Measurements from ENCODE around the gene PPP1R13L. TPM values are rescaled to one million over a fixed set of nuclear protein-coding genes. Genes with fewer than 3 reads are reported as not detected.

Gene PPP1R13L
- total RNA-seq, 1 donor from 2014 or later: 29.0 TPM

DNA sequence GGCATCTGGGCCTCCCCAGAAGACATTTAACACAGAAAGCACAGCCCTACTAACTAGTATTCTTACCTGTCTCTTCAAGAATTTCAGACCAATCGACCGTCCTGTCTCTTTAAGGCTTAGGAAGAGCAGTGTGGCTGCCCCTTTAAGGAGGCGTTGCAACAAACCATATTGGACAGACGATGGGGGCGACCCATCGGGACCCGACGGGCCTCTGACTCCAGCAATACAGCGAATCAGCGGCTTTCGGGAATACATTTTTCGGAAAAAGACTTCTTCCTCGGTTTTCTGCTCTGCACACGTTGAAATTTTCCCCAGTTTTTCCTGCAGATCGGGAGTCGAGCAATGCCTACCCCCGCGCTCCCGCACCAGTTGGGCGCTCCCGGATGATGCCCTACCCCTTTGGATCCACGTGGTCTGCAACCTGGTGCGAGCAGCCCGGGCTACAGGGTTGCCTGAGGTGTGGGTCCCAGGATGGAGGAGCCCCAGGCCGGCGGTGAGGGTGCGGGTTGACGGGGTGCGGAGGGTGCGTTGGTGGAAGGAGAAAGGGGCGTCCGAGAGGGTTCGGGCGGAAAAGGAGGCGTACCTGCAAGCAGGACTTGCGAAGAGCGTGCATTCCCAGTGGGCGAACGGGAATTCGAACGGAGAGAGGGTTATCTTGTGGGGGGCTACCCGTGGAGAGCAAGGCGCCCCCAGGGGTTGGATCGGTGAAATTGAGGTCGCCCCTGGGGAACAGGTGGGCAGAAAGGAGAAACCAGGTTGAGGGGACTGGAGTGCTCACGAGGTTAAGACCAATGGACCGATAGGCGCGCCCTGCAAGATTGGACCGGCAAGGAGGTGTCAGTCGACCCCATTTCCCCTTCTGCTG is 1.6 kb upstream of the PPP1R13L start, which contains the start of gene POLR1G:
Gene POLR1G (plus strand): TSS at position 419 of the 865 bp plus-strand sequence. CDS start 53 bp downstream, at position 472.
- DNase-seq: peak; percentile 79

DNA sequence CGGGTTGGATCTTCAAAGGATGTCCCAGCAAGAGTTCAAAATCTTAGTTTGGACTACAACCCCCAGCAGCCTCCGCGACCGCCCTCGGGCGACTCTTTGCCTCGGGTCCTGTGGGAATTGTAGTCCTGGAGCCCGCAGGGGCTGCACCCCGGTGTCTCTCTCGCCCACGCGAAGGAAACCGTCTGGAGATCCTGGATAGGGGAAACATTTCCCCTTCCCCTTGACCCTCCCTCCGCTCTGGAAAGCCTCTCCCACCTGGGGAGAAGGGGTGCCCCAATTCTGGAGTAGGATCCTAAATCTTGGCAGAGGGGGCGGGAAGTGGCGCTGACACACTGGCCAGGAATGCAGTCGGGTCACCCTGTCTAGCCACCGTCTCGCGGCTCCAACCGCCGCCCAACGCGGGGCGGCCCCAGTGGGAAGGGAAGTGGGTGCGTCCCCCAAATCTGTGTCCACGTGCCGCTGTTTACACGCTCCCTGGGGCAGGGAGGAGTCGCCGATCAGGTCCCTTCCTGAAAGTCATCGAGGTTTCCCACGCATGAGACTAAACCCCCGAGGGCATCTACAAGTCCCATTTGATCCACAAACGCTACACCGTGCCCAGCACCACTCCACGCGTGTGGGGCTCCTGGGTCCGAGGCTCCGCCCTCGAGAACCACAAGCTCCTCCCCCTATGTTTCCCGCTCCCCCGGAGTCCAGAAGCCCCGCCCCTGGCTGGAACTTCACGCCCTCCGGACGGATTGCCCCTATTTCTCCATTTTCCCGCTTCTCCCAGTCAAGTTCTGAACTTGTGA is 761 bp upstream of the PPP1R13L start:
- DNase-seq: peak; percentile 80

DNA sequence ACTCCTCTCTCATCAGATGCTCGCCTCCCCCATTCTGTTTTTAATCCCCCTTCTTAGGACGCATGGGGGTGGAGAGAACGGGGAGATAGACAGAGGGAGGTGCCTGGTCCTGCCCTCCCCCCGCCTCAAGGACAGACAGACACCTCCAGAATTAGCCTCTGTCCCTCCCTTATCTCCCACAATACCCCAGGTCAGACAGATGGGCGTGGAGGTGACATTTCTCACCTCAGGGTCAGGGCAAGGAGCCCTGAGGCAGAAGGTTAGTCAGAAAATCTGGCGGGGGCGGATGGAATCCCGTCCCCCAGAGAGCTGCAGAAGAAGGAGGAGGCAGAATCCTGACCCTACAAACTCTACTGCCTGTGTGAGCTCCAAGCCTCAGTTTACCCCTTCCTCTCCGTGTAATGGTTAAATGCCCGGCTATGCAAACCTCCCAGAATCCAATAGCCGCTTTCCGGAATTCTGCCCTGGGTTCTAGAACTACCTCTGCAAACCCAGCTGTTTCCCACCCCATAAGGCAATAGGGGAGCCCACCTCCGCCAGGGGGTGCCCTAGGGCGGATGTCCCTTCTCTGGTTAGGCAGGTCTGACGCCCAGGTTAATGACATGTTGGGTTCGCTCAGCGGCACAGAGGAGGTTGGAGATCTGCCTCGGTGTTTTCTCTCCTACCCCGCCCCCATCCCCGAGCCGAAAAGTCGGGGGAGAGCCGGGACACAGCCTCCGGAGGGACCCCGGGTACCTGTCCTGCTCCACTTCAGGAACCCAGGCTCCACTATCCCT is 900 bp downstream of the PPP1R13L start:
- DNase-seq: no peak

DNA sequence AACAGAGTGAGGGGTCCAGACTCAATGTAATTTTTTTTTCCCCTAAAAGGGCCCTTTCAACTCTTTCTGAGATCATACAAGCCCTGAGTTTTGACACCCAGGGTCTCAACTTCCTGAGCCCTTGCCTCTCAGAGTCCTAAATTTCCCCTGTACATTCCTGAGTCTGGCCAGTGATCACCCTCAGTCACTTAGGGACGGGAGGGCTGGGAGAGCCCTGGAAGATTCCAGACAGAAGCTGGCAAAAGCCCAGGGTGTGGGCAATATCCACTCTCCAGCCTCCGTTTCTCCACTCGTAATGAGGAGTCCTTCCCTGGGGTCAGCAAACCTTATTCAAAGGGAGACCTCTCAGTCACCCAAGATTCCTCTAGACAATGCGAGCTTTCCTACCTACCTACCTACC is 1.6 kb downstream of the PPP1R13L start:
- no peak for DNase-seq

DNA sequence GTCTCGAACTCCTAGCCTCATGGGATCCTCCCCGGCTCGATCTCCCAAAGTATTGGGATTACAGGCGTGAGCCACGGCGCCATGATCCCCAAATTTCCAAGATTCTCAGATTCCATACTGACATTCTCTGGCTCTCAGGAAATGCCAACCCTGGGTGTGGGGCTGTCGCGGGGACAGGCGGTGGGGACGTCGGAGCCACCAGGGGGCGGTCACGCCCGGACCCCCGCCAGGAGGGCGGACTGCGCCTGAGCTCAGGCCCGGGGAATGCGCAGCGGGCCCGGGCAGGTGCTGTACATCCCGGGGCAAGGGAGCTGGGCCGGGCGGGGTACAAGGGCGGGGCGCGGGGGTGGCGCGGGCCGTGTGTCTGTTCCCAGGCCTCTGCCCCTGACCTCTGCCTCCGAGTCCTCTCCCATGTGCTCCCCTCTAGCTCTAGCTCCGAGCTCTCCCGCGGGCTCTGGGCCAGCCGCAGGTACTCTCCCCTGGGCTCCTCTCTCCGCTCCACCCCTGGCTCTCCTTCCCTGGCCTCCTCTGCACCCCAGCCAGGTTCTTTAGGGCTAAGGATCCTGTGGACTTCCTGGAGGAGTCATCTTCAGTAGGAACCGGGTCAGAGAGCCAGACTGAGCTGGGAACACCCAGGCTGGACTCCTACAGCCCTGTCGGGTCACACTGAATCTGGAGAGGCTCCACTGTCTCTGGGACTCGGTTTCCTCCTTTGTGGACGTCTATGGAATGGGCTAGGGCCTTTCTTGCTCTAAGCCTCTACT is 2.4 kb downstream of the PPP1R13L start:
- no peak for DNase-seq

DNA sequence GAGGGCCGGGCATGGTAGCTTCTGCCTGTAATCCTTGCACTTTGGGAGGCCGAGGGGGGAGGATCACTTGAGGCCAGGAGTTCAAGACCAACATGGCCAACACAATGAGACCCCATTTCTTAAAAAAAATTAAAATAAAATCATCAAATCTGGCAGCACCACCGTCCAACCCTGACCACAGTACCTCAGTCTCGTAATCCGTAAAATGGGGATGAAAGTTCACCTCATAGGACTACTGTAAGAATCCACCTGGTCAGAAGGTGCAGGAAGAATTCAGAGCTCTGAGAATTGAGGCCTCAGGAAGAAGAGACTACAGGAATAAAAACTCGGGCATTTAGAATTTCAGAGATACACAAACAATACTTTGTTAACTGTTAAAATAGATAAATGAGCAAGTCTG is 3.1 kb downstream of the PPP1R13L start:
- no peak for DNase-seq

DNA sequence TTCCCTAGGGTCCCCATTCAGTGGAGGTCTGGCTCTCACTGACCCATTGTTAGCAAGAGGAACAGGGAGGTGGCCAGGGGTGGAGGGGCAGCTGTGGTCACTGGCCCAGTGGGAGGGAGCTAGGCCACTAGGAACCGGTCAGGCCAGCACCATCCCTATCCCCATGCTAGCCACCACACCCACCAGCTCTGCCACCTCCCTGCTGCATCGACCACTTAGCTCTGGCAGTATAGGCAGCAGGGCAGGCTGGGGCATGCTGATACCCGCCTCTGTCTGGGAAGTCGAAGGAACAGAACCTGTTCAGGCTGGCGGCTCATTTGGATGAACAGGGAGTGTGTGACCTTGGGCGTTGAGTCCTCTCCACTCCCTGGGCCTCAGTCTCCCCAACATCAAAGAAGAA is 4.7 kb downstream of the PPP1R13L start:
- peak; percentile 26 for DNase-seq

DNA sequence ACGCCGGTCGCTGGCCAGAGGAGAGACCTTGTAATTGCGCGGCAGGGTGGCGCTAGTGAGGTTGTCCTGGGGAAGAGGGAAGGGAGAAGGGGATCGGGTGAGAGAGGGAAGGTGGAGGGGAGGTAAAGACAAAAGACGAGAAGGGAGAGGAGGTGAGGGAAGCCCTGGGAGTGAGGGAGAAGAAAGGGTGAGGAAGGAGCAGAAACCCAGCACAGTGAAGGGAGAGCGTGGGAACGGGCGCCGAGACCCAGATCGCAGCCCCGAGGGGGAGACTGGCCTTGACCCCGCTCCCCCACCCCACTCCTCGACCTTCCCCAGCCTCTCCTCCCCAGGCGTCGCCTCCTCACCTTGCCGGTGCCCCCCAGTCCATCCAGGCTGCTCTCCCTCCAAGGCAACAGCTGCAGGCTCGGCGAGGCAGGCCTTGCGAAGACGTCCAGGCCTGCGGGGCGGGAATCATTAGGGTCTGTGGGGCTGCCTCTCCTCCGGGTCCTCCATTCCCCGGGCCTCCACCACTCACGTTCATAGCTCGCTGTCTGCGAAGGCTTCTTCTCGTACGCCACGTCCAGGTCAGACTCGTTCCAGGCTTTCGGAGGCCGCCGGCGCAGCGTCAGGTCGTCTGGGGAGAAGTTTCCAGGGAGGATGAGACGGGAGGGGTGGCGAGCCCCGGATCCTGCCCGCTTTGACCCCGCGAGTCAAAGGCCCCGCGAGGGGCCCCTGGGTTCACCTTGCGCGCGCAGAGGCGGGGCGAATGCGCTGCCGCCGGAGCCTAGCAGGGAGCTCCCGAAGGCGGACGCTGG is 8.8 kb downstream of the PPP1R13L start:
- no peak for DNase-seq

DNA sequence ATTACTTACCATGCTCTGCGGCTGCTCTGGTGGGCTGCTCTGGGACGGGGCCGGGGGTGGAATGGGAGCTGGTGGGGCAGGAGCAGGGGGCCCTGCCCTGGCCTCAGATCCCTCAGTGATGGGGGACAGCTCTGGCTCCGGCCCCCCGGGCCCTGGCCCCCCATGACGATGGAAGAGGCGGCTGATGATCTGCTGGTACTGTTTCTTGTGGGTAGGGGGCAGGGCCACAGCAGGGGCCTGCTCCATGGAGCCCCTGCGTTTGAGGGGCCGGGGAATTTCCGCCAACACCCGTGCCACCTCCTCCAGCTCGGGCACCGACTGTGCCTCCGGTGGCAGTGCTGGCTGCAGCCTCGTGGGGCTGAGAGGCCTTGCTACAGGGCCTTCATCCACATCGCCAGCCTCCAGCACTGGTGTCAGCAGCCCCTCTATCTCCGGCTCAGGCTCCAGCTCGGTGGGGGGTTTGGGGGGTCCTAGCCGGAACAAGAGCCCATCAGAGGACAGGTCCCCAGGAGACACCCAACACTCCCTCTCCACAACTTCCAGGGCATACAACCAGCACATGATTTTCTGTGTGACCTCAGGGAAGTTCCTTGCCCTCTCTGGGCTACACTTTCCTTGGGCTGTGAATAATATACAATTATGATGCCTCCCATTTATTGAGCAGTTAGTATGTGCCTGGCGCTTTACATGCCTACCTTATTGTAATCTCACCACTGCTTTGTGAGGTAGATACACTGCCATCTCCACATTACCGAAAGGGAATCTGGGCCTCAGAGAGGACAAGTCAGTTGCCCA is 12.8 kb downstream of the PPP1R13L start:
- no peak for DNase-seq

DNA sequence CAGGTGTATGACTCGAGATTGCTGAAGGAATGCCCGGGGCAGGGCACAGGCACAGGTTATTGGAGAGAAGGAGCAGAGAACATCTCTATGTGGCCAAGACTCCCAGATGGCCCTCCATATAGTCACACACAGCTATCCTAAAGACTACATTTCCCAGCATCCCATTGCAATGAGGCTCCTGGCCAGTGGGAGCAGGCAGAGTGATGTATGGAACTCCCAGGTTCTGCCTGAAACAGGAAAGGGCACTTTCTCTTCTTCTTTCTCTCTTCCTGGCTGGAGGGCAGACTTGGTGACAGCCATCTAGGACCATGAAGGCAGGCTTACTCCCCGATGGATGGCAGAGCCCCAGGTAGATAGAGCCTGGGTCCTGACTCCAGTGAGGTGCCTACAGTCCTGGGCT is 13.5 kb downstream of the PPP1R13L start:
- DNase-seq: no peak

DNA sequence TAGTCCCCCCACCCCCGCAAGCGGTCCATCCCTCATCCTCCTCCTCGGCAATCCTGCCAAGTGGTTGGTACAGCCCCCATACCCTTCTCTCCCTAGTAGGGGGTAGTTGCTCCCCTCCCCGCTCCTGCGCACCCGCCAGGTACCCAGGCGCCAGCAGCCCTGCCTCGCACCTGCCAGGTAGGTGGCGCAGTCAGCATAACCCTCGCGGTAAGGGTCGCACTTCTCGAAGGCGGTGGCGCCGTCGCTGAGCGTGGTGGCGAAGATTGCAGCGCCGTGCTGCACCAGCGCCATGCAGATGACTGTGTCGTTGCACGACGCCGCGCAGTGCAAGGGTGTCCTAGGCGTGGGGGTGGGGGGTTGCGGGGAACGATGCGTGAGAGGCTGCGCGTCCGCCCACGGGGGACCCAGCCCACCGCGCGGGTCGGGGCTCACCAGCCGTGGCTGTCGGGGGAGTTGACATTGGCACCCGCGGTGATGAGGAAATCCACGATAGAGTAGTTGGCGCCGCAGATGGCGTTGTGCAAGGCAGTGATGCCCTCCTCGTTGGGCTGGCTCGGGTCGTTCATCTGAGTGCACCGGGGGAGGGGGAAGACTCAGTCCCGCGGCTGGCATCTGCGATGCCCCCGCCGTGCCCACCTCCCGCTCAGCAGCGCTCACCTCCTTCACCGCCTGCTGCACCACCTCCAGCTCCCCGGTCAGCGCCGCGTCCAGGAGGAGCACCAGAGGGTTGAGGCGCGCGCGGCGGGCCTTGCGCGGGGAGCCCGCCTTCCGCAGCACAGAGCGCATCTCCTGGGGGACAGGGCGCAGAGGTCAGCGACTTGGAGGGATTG is 19.3 kb downstream of the PPP1R13L start:
- no peak for DNase-seq

DNA sequence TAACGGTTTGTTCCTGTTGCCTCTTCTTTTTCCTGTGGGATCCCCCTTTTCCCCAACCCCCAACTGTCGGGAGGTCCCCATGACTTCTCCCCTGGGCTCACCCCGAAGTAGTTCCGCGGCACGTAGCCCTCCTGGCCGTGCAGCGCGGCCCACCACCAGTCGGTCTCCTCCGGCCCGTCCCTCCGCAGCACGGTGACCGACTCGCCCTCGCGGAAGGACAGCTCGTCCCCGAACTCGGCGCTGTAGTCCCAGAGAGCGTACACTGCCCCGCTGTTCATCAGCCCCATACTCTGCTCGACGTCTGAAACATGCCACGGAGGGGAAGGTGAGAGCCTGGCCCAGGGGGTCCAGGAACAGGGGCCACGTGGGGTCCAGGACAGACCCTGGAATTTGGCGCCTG is 22.4 kb downstream of the PPP1R13L start:
- DNase-seq: no peak

DNA sequence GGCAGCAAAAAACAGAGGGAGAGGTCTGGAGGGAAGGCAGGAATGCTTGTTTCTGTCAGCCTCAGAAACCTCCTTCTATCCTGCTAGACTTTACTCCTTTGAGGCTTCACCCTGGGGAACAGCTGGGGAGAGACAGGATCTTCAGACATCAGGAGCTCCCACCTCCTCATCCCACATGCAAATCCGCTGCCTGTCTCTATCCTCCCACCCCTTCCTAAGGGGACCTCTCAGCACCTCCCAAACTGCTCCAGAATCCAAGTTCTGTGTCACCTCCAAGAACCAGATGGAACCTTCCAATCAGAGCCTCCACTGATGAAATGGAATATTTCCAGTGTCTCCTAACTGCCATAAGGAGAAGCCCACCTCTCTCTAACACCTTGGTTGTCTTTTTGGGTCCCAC is 24.8 kb downstream of the PPP1R13L start:
- no peak for DNase-seq

DNA sequence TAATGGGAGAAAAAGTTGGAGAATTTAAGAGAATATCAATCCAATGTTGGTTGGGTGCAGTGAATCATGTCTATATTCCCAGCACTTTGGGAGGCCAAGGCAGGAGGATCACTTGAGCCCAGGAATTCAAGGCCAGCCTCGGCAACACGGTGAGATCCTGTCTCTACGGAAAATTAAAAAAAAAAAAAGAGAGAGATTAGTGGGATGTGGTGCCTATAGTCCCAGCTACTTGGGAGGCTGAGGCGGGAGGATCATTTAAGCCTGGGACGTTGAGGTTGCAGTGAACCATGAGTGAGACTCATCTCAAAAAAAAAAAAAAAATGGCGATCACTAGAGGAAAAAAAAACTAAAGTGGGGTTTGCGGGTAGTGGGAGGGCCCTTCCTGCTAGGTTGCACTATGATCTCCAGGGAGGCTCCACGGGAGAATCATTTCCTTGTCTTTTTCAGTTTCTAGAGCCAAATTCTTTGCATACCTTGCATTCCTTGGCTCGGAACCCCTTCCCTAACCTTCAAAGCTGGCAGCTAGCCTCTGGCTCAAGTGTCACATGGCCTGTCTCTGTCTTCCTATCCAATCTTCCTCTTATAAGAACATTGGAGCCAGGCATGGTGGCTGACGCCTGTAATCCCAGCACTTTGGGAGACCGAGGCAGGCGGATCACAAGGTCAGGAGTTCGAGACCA is 28.7 kb downstream of the PPP1R13L start:
- DNase-seq: no peak

DNA sequence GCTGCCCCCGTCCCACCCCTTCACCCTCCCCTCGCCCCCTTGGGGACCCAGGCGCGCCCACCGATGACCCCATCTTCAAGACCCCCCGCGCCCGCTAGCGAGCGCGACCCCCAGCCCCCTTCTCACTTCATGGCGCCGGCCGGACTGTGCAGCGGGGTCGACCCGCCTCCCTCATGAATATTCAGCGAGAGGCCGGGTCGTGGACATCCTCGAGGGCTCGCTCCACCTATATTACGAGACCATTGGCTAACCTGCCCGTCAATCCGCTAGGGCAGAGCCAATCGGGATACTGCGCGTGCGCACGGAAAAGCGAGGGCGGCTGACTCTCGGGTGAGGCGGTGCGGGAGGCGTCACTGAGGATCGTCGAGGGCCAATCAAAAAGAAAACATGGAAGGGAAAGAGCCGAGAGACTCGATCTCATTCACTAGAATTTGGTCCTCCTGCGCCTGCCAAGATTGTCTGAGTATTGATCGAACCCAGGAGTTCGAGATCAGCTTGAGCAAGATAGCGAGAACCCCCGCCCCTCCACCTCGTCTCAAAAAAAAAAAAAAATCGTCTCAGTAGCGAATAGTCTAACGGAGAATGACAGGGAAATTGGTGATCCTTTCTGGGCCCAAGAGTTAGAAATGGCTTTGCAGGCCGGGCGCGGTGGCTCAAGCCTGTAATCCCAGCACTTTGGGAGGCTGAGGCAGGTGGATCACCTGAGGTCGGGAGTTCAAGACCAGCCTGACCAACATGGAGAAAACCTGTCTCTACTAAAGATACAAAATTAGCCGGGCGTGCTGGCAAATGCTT is 34.3 kb downstream of the PPP1R13L start, which contains the start of gene ERCC2:
Gene ERCC2 (minus strand): TSS at position 164 of the 795 bp plus-strand sequence. CDS start 33 bp downstream, at position 131.
- DNase-seq: peak; percentile 94

DNA sequence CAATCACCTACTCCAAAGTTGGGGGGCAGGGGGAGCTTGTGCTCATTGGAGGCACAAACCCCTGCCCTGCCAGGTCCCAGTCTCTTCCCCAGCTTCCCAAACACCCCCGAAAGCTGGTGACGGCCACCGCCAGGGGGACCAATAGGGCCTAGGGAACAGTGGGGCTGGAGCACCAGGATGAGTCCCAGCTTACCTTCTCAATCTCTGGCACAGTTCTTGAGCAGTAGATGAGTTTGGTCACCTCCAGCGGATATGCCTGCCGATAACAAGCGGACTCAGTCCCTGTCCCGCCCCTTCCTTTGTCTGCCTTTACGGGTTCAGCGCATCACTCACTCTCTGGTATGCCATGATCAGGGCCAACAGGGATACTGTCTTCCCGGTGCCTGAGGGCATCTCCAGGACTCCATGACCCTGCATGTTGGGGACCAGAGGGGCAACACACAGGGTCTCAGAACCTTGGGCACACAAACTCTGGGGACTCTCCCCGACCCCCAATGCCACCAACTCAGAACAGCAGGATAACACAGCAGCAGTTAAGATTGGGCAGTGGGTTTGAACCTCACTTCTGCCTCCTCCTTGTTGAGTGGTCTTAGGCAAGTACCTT is 36.0 kb downstream of the PPP1R13L start:
- no peak for DNase-seq

DNA sequence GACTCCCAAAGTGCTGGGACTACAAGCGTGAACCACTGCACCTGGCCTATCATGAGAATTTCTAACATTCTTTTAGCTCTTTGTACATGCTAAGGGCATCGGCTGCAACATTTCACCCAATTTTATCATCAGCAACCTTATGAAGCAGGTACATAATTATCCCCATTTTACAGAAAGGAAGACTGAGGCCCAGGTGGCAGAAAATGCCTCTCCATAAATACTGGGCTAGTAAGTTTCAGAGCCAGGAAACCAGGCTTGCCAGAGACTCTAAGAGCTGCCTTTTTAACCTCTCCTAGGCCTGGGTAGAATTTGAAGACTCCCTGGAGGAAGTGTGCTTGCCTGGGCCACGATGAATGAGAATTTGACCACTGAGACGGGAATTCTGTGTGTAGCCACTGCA is 36.7 kb downstream of the PPP1R13L start:
- DNase-seq: no peak

All from skin of body (tissue), 2 donors.